GM20431 (cell line): ENCODE data around the gene NKPD1.

Experiments used
- in situ Hi-C: fragments of 300-500 bp; cut with MseI, MboI; formaldehyde crosslinking; loops from one replicate; pipeline ENCODE4 v1.15.0; 2020; ENCODE audit warnings: low sequenced_read_pairs; ENCODE audit not compliant: unreplicated experiment

The NKPD1 gene

GRCh38 chr19:45158503-45159209, 2.1 kb downstream of the NKPD1 start:
- in situ Hi-C loops: no loop called here

GRCh38 chr19:45156751-45157150, 4.0 kb downstream of the NKPD1 start:
- in situ Hi-C loops: no loop called here

DNA sequence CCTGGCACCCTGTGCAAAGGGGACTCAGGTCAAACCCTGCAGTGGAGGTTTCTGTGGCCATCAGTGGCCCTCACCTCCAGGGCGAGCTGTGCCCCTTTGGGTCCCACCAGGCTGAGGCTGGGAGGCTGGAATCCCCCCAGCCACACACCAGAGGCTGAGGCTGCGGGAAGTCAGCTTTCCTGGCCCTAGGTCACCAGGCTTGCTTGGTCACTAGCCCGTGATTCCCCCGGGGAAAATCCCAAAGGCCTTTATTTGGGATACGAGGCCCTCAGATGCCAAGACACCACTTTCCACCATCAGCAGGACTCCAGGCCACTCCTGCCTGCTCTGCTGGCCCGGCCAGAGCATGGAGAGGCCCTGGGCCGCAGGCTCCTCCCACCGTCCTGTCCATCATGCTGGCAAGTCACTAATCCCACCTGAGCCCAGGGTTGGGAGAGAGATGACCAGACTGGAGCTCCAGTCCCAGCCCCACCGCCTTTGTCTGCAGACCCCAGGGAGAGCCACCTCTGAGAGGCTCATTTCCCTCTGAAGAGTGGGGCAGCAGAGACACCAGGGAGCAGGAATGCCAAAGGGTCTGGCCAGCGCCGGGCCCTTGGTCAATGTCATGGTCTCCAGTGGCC, 4.7 kb downstream of the NKPD1 start:
- in situ Hi-C loops: no loop called here

- in situ Hi-C loops: no loop called here
Measured at GRCh38 chr19:45154064-45154827, 6.5 kb downstream of the NKPD1 start.

DNA sequence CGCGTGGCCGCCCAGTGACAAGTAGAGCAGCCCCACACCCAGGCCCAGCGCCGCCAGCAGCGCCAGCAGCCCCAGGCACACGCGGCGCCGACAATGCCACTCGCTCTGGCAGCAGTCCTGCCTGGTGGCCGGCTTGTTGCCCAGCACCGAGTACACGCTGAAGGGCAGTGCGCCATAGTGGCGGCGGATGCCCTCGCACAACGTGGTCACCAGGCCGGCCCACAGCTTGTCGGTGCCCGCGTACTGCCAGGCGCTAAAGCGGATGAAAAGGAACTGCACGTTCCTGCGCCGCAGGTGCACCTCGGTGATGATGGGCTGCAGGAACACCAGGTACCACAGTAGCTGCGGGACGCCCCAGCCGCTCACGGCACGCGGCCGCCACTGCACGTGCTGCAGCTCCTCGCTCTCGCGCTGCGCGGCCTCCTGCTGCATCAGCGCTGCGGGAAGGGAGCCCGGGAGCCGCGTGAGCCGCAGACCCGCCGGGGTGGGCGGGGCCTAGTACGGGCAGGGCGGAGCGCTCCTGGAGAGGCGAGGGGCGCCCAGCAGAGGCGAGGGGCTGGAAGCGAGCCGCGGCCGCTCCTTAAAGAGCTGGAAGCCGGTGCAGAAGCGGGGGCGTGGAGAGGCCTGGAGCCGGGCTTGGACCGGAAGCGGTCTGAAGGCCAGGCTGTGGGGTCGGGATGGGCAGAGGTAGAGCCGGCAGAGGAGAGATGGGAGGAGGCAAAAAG, 7.3 kb downstream of the NKPD1 start:
- in situ Hi-C loops: no loop called here

DNA sequence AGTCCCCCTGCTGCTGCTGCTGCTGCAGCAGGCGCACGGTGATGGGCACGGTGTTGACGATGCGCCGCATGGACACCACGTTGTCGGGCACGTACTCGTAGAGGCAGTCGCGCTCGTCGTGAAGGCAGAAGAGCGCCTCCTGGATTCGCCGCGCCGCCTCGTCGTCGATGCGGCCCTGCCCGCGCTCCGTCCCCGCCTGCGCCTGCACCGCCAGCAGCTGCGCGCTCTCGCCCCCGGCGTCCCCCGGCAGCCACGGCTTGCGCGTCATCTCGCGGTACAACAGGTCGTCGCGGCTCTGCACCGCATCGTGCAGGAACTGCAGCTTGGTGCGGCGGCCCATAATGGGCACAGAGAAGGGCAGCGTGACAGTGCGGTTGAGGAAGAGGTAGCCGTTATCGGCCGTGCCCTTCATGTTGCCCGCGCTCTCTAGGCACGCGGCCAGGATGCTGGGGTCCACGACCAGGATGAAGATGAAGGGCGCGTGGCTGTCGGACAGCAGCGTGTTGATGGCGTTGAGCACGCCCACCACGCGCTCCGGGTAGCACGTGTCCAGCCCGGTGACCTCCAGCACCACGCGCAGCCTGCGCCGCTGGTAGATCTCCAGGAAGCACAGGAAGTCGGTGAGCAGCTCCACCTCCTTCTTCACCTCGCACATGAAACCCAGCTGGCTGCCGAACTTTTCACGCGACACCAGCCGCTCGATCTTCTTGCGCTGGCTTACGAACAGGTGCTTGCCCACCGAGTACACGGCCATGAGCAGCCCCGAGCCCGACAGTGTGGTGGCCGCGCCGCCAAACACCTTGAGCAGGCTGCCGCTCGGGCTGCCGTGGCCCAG, 8.1 kb downstream of the NKPD1 start:
- in situ Hi-C loops: no loop called here

GRCh38 chr19:45151821-45152503, 8.8 kb downstream of the NKPD1 start:
- in situ Hi-C loops: no loop called here

GRCh38 chr19:45151320-45151719, 9.5 kb downstream of the NKPD1 start:
- in situ Hi-C loops: no loop called here

DNA sequence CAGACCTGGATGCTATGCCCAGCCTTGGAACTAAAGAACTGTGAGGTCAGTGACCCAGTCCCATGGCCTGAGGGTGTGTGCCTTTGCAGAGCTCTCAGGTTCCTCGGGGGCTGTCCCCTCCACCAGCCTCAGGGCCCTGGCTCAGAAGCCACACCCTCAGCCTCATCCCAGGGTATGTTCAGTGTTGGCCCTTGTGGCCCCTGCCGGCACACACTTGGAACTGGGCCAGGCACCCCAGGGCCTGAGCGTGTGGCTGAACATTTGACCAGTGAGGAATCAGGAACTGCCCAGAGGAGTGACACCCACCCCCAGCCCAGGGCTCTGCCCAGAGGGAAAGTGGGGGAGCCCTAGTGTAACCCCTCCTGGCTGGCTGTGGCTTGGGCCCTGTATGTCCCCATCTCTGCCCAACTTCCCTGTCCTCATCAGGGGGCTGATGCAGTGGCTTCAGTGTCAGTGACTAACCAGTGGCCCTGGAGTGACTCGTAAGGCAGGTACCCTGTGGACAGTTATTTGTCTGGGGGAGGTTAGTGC, 10.0 kb downstream of the NKPD1 start:
- in situ Hi-C loops: no loop called here

DNA sequence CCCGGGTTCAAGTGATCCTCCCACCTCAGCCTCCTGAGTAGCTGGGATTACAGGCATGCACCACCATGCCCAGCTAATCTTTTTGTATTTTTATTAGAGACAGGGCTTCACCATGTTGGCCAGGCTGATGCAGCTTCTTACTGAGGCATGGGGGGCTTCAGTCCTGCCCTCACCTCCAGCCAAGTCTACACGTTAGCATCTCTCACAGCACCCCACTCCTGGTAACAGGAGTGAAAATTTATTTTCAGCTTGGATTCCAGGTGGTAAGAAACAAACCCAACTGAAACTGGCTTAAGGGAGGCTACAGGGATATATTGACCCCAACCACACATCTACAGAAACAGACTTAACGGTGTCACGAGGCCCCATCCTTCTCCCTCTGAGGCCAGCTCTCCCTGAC, 10.6 kb downstream of the NKPD1 start:
- in situ Hi-C loops: no loop called here

DNA sequence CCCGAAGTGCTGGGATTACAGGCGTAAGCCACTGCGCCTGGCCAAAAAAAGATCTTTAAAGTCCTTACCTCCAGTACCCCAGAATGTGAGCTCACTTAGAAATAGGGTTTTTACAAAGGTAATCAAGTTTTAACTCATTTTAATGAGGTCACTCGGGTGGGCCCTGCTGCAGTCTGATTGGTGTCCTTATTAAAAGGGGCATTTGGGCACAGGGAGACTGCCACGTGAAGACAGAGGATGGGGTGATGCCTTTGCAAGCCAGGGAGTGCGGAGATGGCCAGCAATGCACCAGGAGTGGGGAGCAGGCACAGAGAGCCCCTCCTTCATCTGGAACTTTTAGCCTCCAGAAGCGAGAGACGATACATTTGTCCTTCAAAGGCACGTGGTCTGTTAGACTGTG, 11.7 kb downstream of the NKPD1 start:
- in situ Hi-C loops: no loop called here

DNA sequence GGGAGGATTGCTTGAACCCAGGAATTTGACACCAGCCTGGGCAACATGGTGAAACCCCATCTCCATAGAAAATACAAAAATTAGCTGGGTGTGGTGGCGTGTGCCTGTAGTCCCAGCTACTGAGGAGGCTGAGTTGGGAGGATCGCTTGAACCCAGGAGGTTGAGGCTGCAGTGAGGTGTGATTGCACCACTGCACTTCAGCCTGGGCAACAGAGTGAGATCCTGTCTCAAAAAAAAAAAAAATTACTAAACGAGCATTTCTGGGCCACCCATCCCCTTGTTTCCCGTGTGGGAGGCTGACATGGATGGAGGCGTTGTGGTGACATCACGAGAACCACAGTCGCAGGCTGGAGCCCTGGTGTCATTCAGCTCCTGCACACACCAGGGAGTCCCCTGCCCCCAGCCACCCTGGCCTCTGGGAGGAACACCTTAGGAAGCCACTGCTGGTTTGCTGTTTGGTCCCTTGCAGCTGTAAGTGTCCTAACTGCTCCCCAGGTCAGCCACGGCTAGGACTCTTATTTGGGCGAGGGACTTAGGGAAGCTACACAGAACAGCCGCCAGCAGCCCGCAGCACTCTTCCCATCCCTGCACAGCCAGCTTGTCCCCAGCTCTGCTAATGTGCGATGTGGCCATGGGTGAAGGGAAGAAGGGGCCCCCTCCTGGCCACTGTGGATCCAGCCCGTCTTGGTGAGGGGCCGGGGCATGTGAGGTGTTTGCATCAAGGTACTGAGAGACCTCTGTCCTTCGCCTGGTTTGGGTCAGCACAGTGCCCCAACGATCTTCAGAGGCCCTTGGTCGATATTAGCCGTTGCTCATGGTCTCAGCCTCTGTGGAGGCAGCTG, 12.7 kb downstream of the NKPD1 start:
- in situ Hi-C loops: no loop called here

GRCh38 chr19:45146741-45147205, 14.0 kb downstream of the NKPD1 start:
- in situ Hi-C loops: no loop called here

GRCh38 chr19:45146251-45146650, 14.5 kb downstream of the NKPD1 start:
- in situ Hi-C loops: no loop called here

- in situ Hi-C loops: no loop called here
Measured at GRCh38 chr19:45145270-45146189, 15.3 kb downstream of the NKPD1 start.

- in situ Hi-C loops: no loop called here
Measured at GRCh38 chr19:45144431-45145269, 16.1 kb downstream of the NKPD1 start.
